KMS-11 (cell line): ENCODE results near the gene PRKCZ.
A peak's percentile ranks its signal among the peaks of the same experiment; 100 is the strongest.

Source experiments
- H2AFZ ChIP-seq: fragments of 200-600 bp; sonication (generic); 2 replicates; pipeline ENCODE4 v1.6.1; 2016; ENCODE audit warnings: antibody characterized with exemption, mixed run types, low read depth
- H3K27ac ChIP-seq: fragments of 200-600 bp; sonication (generic); 2 replicates; pipeline ENCODE4 v1.6.1; 2016; ENCODE audit warnings: mild to moderate bottlenecking, mixed run types
- H3K27me3 ChIP-seq: fragments of 200-600 bp; sonication (generic); 2 replicates; pipeline ENCODE4 v1.6.1; 2017; ENCODE audit warnings: mild to moderate bottlenecking, low read depth, mixed run types, moderate library complexity; ENCODE audit not compliant: insufficient read depth
- H3K36me3 ChIP-seq: fragments of 200-600 bp; sonication (generic); 2 replicates; pipeline ENCODE4 v1.6.1; 2017; ENCODE audit warnings: mild to moderate bottlenecking, mixed run types; ENCODE audit not compliant: insufficient read depth
- H3K4me1 ChIP-seq: fragments of 200-600 bp; sonication (generic); 2 replicates; pipeline ENCODE4 v1.6.1; 2016; ENCODE audit warnings: mild to moderate bottlenecking, low read depth, mixed run types; ENCODE audit not compliant: poor library complexity, severe bottlenecking
- H3K4me2 ChIP-seq: fragments of 200-600 bp; sonication (generic); 2 replicates; pipeline ENCODE4 v1.7.0; 2016; ENCODE audit warnings: mild to moderate bottlenecking, mixed run types
- H3K4me3 ChIP-seq: fragments of 200-600 bp; sonication (generic); IDR thresholded peaks from 2 replicates; pipeline ENCODE4 v1.6.1; 2017; ENCODE audit warnings: low read depth, low read length, mixed read lengths; ENCODE audit not compliant: insufficient read depth
- H3K79me2 ChIP-seq: fragments of 200-600 bp; sonication (generic); 2 replicates; pipeline ENCODE4 v1.6.1; 2016; ENCODE audit warnings: low read depth, mixed run types; ENCODE audit not compliant: insufficient read depth
- H3K9ac ChIP-seq: fragments of 200-600 bp; sonication (generic); 2 replicates; pipeline ENCODE4 v1.6.1; 2016; ENCODE audit warnings: mild to moderate bottlenecking, mixed run types
- H4K20me1 ChIP-seq: fragments of 200-600 bp; sonication (generic); 2 replicates; pipeline ENCODE4 v1.6.1; 2016; ENCODE audit warnings: mild to moderate bottlenecking, mixed run types; ENCODE audit not compliant: insufficient read depth
- TF ChIP-seq, protein P1 (sequence below): fragments of 200-600 bp; sonication (generic); conservative IDR thresholded peaks from 2 replicates; pipeline ENCODE4 v1.6.1; 2017; ENCODE audit warnings: low read depth, mild to moderate bottlenecking, antibody characterized with exemption, low read length, moderate library complexity, mixed read lengths

Gene PRKCZ

DNA sequence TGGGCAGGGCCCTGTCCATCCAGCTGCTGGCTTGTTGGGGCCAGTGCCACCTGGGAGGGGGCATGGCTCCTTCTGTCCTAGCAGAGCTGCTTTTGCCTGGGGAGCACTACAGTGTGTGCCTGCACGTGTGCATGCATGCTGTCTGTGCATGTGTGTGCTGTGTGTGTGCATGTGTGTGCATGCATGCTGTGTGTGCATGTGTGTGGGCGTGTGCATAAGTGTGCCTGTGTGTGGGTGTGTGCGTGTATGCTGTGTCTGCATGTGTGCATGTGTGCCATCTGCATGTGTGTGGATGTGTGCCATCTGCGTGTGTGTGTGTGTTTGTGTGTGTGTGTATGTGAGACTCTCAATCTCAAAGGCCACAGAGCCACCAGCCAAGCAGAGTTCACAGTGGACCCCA lies 8.3 kb upstream of the PRKCZ start:
- Histone ChIP-seq H2AFZ (no peak overlapping the region), H3K4me3 (no peak overlapping the region), H3K4me2 (no peak overlapping the region), H3K27ac (no peak overlapping the region), H3K4me1 (no peaks in the 10 kb centered on the region), H3K79me2 (no peaks in the 10 kb centered on the region), H3K9ac (no peak overlapping the region), H3K36me3 (no peaks in the 10 kb centered on the region), H4K20me1 (no peaks in the 10 kb centered on the region), H3K27me3 (peaks cover 87% of the 10 kb centered on the region)
- TF ChIP-seq, protein P1, sequence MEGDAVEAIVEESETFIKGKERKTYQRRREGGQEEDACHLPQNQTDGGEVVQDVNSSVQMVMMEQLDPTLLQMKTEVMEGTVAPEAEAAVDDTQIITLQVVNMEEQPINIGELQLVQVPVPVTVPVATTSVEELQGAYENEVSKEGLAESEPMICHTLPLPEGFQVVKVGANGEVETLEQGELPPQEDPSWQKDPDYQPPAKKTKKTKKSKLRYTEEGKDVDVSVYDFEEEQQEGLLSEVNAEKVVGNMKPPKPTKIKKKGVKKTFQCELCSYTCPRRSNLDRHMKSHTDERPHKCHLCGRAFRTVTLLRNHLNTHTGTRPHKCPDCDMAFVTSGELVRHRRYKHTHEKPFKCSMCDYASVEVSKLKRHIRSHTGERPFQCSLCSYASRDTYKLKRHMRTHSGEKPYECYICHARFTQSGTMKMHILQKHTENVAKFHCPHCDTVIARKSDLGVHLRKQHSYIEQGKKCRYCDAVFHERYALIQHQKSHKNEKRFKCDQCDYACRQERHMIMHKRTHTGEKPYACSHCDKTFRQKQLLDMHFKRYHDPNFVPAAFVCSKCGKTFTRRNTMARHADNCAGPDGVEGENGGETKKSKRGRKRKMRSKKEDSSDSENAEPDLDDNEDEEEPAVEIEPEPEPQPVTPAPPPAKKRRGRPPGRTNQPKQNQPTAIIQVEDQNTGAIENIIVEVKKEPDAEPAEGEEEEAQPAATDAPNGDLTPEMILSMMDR = no peak

DNA sequence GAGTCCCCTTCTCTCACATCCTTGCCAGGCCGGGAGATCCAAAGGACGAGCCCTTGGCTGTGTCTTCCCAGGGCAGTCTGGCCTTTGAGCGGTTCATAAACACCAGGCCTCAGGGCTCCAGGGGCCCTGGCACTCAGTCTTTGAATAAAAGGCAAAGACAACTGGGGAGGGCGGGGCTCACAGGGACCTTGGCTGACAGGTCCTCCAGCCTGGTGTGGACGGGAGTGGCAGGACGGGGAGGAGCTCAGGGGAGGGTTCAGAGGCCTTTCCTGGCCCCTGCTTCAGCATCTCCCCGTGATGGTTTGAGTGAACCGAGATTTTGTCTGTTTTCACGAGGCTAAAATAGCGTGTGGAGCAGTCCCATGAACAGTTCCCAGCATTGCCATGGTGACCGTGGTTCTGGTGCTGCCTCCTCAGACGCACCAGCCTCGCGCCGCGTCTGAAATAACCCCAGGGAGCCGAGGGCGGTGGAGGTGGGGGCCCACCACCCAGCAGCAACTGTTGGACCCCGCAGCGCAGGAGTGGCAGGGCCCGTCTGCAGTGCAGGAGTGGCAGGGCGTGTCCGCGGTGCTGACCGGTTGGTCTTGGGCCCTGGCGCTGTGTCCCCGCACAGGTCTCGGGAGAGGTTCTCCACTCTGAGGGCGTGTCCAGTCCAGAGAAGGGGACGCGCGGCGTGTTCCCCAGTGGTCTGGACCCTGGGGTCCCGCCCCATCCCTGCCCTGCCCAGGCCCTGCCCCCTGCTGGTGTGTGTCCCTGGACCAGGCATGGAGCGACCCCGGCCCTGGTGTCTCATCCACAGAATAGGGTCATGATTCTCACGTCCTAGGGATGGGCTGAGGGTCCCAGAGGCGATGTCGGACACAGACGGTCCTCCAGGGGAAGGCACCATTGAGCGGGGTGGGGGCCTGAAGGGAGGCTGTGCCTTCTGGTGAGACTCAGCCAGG lies 7.1 kb upstream of the PRKCZ start:
- Histone ChIP-seq H3K27me3 (peaks cover 87% of the 10 kb centered on the region), H3K9ac (no peak overlapping the region), H3K4me3 (no peak overlapping the region), H4K20me1 (no peaks in the 10 kb centered on the region), H3K4me2 (no peak overlapping the region), H3K4me1 (no peaks in the 10 kb centered on the region), H3K27ac (no peak overlapping the region), H2AFZ (no peak overlapping the region), H3K36me3 (no peaks in the 10 kb centered on the region), H3K79me2 (no peaks in the 10 kb centered on the region)
- TF ChIP-seq, protein P1 = no peak

DNA sequence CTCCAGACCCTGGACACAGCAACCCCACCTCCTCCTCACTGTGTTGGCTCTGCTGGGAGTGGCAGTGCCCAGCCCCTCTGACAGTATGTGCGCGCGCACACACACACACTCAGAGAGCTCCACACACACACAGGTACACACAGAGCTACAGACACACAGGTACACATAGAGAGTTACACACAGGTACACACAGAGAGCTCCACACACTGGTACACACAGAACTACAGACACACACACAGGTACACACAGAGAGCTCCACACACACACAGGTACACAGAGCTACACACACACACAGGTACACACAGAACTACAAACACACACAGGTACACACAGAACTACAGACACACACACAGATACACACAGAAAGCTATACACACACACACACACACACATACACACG lies 6.3 kb upstream of the PRKCZ start:
- H3K4me1 ChIP-seq = no peaks in the 10 kb centered on the region
- H3K9ac ChIP-seq = no peak overlapping the region
- no peak overlapping the region for H3K4me3 ChIP-seq
- TF ChIP-seq, protein P1 = no peak
- no peaks in the 10 kb centered on the region for H3K79me2 ChIP-seq
- H2AFZ ChIP-seq = no peak overlapping the region
- peaks cover 86% of the 10 kb centered on the region for H3K27me3 ChIP-seq
- no peaks in the 10 kb centered on the region for H3K36me3 ChIP-seq
- no peak overlapping the region for H3K27ac ChIP-seq
- H3K4me2 ChIP-seq = no peak overlapping the region
- no peaks in the 10 kb centered on the region for H4K20me1 ChIP-seq

DNA sequence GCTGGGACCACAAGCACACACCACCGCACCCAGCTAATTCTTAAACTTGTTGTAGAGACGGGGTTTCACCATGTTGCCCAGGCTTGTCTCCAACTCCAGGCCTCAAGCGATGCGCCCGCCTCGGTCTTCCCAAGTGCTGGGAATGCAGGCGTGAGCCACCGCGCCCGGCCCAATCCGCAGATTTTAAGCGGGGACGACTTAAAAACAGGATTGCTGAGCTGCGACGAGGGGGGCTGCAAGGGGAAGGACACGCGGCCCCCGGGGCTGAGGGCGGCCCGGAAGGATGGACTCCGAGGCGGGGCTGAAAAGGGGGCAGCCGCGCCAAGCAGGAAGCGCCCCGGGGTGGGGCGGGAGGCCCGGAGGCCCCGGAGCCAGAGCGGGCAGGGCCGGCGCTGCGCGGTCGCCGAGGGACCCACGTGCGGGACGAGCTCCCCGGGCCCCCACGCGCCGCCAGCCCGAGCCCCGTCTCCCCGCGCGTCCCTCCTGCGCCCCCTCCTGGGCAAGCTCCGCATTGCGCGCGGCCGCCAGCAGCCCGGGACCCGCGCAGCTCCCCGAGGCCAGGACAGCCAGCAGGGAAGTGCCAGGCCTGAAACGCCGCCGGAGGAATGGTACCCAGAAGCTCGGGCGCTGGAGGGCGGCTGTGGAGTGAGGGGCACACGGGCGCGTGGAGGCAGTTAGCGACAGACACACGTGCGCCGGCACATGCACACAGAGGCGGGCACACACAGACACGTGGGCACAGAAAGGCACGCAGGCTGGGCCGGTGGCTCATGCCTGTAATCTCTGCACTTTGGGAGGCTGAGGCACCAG lies 5.5 kb upstream of the PRKCZ start:
- no peak overlapping the region for H3K4me3 ChIP-seq
- H3K79me2 ChIP-seq = no peaks in the 10 kb centered on the region
- H3K4me1 ChIP-seq = no peaks in the 10 kb centered on the region
- H3K9ac ChIP-seq = no peak overlapping the region
- no peaks in the 10 kb centered on the region for H4K20me1 ChIP-seq
- H3K27ac ChIP-seq = no peak overlapping the region
- H3K4me2 ChIP-seq = no peak overlapping the region
- H2AFZ ChIP-seq = no peak overlapping the region
- TF ChIP-seq, protein P1 = peak; percentile 48
- H3K27me3 ChIP-seq = peaks cover 81% of the 10 kb centered on the region
- no peaks in the 10 kb centered on the region for H3K36me3 ChIP-seq
